Esophagus muscularis mucosa (tissue), 4 donors: Measurements from ENCODE around the gene ATP1A1. TPM values are rescaled to one million over a fixed set of nuclear protein-coding genes. Genes with fewer than 3 reads are reported as not detected.

ENCODE experiments used
- DNase-seq: peaks from one replicate; pipeline ENCODE4 v3.0.0-alpha.2; 2017; ENCODE audit errors: extremely low spot score
- H3K27ac ChIP-seq, 4 donors: fragments of 200-600 bp; sonication (generic); replicated peaks in 1 of 4; 1 replicate in 3 of 4; 2 replicates in 1 of 4; pipeline ENCODE4 v1.5.1; 2016 to 2019; ENCODE audit warnings: mild to moderate bottlenecking in 1 of 4
- H3K27me3 ChIP-seq, 4 donors: fragments of 200-600 bp; sonication (generic); one replicate each; pipeline versions ENCODE4 v1.5.1 to v1.6.0; 2016 to 2019
- H3K36me3 ChIP-seq, 4 donors: fragments of 200-600 bp; sonication (generic); one replicate each; pipeline ENCODE4 v1.5.1; 2016 to 2019
- H3K4me1 ChIP-seq, 4 donors: fragments of 200-600 bp; sonication (generic); one replicate each; pipeline ENCODE4 v1.5.1; 2016 to 2019
- H3K4me3 ChIP-seq, 4 donors: fragments of 200-600 bp; sonication (generic); 1 replicate in 2 of 4; 2 replicates in 2 of 4; pipeline ENCODE4 v1.5.1; 2016 to 2019; ENCODE audit warnings: mild to moderate bottlenecking in 4 of 4, moderate library complexity in 1 of 4
- H3K9me3 ChIP-seq, 4 donors: fragments of 200-600 bp; sonication (generic); 1 replicate in 3 of 4; 2 replicates in 1 of 4; pipeline ENCODE4 v1.5.1; 2016 to 2019
- EP300 ChIP-seq: sonication (generic); formaldehyde crosslinking; IDR thresholded peaks from one replicate; pipeline ENCODE4 v1.6.1; 2017; ENCODE audit warnings: antibody characterized with exemption
- POLR2A ChIP-seq: fragments of 450-650 bp; IDR thresholded peaks from one replicate; pipeline ENCODE4 v1.6.1; 2017; ENCODE audit warnings: antibody characterized with exemption, moderate library complexity, mild to moderate bottlenecking, low read depth
- POLR2AphosphoS5 ChIP-seq, 2 donors: sonication (generic); formaldehyde crosslinking; IDR thresholded peaks; one replicate each; pipeline ENCODE4 v1.6.1; 2017; ENCODE audit warnings: antibody characterized with exemption in 2 of 2
- WGBS: methylation state at CpG from one replicate; pipeline ENCODE4 v1.1.5; 2018; 5-methylcytosine and 5-hydroxymethylcytosine counted together
- intact Hi-C: fragments of 100-400 bp; cut with DNase I; formaldehyde crosslinking; loops from one replicate; pipeline ENCODE4 v1.15.1; 2023
- total RNA-seq, 4 donors: library from RNA; depleted of rRNA; stranded (reverse); fragments of >200 nt; gene quantifications; one replicate each; pipeline versions ENCODE4 v1.1.0 to v1.2.1, GENCODE V29; 2016
- TF ChIP-seq, protein P1 (sequence below), 3 experiments: fragments of 200-600 bp in 2 of 3; fragments of 450-650 bp in 1 of 3; sonication (generic) in 2 of 3; IDR thresholded peaks; one replicate each; pipeline ENCODE4 v1.5.1; 2017 to 2019; ENCODE audit warnings: antibody characterized with exemption in 3 of 3, mild to moderate bottlenecking in 2 of 3, moderate library complexity in 1 of 3

The ATP1A1 gene
- total RNA-seq, 4 donors from 2014 or later: 90.1 to 196 (median 157) TPM

DNA sequence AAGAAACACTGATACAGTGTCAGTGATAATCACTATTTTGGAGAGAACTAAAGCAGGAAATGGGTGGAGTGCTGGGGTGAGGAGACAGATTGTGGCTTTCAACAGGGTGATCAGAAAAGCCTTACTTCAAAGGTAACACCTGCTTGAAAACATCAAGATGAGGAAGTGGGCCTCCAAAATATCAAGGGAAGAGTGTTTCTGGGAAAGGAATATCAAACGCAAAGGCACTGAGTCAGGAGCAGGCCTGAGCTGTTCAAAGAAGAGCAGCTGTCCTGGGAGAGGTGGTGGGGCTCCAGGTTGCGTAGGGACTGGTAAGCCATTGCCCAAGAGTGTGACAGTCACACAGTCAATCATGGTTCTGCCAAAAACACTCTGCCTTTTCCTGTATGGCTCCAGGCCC, 47.1 kb upstream of the ATP1A1 start:
- Histone ChIP-seq H3K4me1 (no peaks in the 10 kb centered on the region), H3K9me3 (no peaks in the 10 kb centered on the region), H3K27ac (no peak overlapping the region), H3K4me3 (no peak overlapping the region), H3K36me3 (no peaks in the 10 kb centered on the region), H3K27me3 (no peaks in the 10 kb centered on the region)
- intact Hi-C loops: no loop called here
- 88% methylated on average over 2 of the region's 2 CpGs for WGBS
- TF ChIP-seq POLR2A: no peak
- TF ChIP-seq POLR2AphosphoS5 (IDR thresholded peaks at IDR 0.05): no peak
- TF ChIP-seq, protein P1, sequence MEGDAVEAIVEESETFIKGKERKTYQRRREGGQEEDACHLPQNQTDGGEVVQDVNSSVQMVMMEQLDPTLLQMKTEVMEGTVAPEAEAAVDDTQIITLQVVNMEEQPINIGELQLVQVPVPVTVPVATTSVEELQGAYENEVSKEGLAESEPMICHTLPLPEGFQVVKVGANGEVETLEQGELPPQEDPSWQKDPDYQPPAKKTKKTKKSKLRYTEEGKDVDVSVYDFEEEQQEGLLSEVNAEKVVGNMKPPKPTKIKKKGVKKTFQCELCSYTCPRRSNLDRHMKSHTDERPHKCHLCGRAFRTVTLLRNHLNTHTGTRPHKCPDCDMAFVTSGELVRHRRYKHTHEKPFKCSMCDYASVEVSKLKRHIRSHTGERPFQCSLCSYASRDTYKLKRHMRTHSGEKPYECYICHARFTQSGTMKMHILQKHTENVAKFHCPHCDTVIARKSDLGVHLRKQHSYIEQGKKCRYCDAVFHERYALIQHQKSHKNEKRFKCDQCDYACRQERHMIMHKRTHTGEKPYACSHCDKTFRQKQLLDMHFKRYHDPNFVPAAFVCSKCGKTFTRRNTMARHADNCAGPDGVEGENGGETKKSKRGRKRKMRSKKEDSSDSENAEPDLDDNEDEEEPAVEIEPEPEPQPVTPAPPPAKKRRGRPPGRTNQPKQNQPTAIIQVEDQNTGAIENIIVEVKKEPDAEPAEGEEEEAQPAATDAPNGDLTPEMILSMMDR (IDR thresholded peaks at IDR 0.05): no peak
- TF ChIP-seq EP300: no peak
- DNase-seq: no peak

DNA sequence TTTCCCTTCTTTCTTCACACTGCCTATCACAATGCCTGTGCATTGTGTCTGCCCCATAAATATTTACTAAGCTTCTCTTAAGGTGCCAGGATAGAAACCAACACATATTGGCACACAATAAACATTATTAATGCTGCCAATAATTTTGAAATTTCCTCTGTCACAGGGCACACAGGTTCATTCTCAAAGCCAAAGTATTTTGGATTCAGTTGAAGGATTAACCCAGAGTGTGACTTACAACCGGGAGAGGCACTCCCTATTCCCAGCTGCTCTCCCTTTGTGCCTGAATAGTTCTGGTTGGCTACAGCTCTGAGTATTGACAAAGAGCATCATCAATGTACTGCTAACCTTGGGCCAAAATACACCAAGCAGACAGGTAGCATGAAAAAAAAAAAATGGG, 46.6 kb upstream of the ATP1A1 start:
- Histone ChIP-seq H3K9me3 (no peaks in the 10 kb centered on the region), H3K36me3 (no peaks in the 10 kb centered on the region), H3K4me1 (no peaks in the 10 kb centered on the region), H3K27me3 (no peaks in the 10 kb centered on the region), H3K4me3 (no peak overlapping the region), H3K27ac (no peak overlapping the region)
- no peak for TF ChIP-seq EP300
- no peak for TF ChIP-seq POLR2AphosphoS5 (IDR thresholded peaks at IDR 0.05)
- TF ChIP-seq POLR2A: no peak
- TF ChIP-seq, protein P1 (IDR thresholded peaks at IDR 0.05): no peak
- 92% methylated on average over 1 of the region's 1 CpG for WGBS
- intact Hi-C loops: no loop called here
- DNase-seq: no peak

DNA sequence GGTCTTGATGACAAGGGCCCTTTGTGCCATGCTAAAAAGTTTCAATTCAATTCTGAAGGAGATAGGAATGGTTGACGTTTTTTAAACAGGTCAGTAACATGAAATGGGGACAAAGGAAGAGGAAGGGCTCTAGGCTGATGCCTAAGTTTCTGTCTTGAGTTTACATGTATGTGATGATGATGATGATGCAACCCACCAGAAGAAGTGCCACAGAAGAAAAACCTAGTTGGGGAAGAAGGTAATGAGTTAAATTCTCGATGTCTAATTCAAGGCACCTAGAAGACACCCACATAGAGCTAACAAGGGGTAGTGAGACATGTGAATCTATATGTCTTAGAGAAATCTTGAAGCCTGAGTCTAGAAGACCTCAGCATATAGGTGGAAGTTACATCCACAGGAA, 44.4 kb upstream of the ATP1A1 start:
- no peaks in the 10 kb centered on the region for H3K27me3 ChIP-seq
- WGBS: 92% methylated on average over 2 of the region's 2 CpGs
- no peaks in the 10 kb centered on the region for H3K9me3 ChIP-seq
- no peak overlapping the region for H3K4me3 ChIP-seq
- no peak overlapping the region for H3K27ac ChIP-seq
- no peaks in the 10 kb centered on the region for H3K4me1 ChIP-seq
- H3K36me3 ChIP-seq: no peaks in the 10 kb centered on the region
- no peak for TF ChIP-seq POLR2A
- intact Hi-C loops: no loop called here
- DNase-seq: no peak

DNA sequence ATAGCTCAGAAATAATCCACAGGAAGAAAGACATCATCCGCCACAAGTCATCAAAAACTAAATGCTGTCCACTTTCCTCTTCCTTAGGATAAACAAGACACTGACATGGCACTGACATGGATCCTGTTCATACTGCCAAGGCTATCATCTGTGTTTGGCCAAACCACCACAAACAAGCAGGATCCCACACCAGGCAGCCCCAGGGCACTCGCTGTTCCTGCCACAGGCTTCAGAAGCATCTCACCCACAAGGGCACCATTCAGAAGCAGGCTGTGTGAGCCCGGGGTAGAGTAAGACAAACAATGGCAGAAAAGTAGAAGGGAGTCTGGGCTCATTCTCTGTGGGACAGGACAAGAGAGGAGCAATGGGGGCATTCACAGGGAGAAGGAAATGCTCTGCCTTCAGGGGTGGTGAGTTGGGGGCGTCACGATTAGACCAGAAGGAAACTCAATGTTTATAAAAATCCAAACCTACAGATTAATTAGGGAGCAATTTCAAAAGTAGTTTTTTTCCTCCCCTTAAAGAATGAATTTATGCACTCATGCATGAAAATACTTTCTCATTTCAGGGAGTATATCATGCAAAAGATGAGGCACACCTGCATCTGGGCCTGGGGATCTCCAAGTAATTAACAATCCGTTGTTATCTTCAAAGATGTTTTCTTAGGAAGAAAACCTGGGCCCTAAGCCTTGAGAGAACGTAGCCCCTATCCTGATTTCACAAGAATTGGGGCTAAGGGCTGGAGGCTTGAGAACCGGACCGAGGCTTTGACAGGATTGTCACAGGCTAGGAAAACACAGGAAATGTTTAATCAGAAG, 43.3 kb upstream of the ATP1A1 start:
- Histone ChIP-seq H3K4me1 (peaks cover 0 to 10% (median 0%) of the 10 kb centered on the region in 4 donors), H3K9me3 (no peaks in the 10 kb centered on the region), H3K36me3 (no peaks in the 10 kb centered on the region), H3K4me3 (no peak overlapping the region), H3K27me3 (no peaks in the 10 kb centered on the region), H3K27ac (no peak overlapping the region)
- TF ChIP-seq POLR2A: no peak
- TF ChIP-seq EP300: no peak
- TF ChIP-seq, protein P1 (IDR thresholded peaks at IDR 0.05): no peak
- no peak for TF ChIP-seq POLR2AphosphoS5 (IDR thresholded peaks at IDR 0.05)
- no peak for DNase-seq
- intact Hi-C loops: no loop called here
- WGBS: 78% methylated on average over 9 of the region's 9 CpGs

DNA sequence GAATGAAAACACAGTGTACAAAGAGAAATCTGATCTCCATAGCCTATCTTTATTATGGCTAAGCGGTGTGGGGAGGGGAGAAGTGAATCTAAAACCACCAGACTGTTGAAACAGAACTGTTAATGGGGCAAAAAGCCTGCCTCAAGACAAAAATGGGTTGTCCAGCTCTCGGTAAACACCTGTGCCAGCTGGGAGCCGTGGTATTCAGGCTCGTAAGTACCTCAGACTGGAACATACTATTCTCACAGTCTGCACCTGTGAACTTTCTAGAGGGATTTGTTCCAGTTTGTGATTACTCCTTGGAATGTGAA, 42.7 kb upstream of the ATP1A1 start:
- Histone ChIP-seq H3K4me3 (no peak overlapping the region), H3K36me3 (no peaks in the 10 kb centered on the region), H3K27me3 (no peaks in the 10 kb centered on the region), H3K4me1 (peaks cover 0 to 12% (median 0%) of the 10 kb centered on the region in 4 donors), H3K27ac (no peak overlapping the region), H3K9me3 (no peaks in the 10 kb centered on the region)
- TF ChIP-seq, protein P1 (IDR thresholded peaks at IDR 0.05): no peak
- TF ChIP-seq EP300: no peak
- no peak for TF ChIP-seq POLR2A
- TF ChIP-seq POLR2AphosphoS5 (IDR thresholded peaks at IDR 0.05): no peak
- no peak for DNase-seq
- intact Hi-C loops: no loop called here
- WGBS: 88% methylated on average over 4 of the region's 4 CpGs
